ENCODE data around the gene IGFL3.

IGFL3 gene

DNA sequence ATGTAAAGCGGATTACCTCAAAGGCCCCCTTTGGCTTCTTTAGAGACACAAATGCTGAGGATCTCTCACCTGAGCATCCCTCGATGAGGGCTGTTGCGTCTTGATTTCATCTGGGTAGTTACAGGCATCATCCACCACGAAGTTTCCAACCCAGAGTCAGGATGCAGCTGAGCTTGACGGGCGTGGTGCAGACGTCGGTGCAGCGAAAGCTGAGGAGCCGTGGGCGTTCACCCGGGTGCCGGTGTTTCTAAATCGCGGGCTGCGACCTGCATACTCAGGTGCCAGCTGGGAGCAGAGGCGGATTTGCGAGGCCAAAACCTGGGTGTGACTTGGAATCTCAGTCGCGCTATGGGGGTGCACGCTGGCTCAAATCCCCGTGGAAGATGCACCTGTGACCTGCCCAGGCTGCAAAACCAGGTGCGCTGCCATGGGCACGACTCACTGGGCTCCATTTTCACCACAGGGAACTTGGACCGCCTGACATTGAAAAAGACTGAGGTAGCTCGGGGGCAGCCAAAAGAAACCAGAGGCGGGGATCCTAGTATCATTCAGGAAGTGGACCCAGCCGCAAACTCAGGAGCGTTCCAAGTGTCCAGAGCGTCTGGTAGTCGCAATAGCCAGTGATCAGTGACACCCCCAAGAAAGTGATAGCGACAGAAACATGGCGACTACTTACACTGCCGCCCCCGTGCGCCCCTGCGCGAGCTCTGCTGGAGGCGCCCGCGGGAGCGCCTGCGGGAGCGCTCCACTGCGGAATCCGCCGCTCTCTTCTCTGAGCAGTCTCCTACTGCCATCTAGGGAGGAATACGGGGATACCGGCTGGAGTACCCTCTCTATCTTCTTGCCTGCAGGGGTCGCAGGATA is 47.3 kb downstream of the IGFL3 start:
- H3K36me3 ChIP-seq (ENCODE audit: control insufficient read depth, insufficient read depth, low read length): no peaks in the 10 kb centered on the region
- no CpG with 5 or more reads among the region's 50 CpGs for WGBS (ENCODE audit: insufficient coverage, insufficient read length)
- H3K9me3 ChIP-seq (ENCODE audit: control insufficient read depth, insufficient read depth, low read length): no peaks in the 10 kb centered on the region
- no peaks in the 10 kb centered on the region for H3K4me1 ChIP-seq (ENCODE audit: control insufficient read depth, insufficient read depth, low read length)
- H3K27ac ChIP-seq (ENCODE audit: low read length): no peak overlapping the region
- H3K27me3 ChIP-seq (ENCODE audit: control insufficient read depth, insufficient read depth, low read length): peaks cover 2% of the 10 kb centered on the region; the same call in 1 of the 2 replicates
- DNase-seq (ENCODE audit: low read depth, low spot score): peak; percentile 78
- H3K4me3 ChIP-seq (ENCODE audit: low read length): peak overlapping the region; percentile 50; the same call in 1 of the 2 replicates

DNA sequence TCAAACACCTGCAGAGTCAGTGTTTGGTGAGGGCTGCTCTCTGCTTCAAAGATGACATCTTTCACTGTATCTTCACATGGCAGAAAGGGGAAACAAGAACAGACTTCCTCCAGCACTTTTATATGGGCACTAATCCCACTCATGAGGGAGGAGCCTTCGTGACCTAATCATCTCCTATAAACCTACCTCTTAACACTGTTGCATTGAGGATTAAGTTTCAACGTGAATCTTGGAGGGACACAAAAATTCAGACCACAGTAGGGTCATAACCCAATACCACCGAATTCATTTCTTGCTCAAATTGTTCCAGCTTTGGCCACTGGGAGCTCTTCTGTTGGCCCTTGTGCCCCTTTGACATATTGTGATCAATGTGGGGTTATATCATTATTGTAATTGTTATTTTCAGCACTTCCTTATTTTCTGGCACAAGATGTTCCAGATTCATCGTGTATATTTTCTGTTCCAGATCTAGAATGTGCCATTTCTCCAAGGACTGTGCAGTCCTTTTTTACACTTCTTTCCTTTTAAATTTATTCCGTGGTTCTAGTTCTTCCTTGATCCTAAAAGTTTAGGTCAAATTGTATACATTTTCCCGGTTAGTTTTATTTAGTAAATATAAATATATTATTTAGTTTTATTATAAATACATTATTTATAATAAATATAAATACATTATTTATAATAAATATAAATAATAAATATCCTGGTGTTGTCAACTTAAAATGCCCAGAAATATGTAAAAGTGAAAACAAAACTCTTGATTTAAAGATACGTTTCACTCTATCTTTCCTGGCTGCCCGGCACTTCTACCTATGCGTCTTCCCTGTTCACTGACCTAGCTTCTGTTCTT is 48.2 kb downstream of the IGFL3 start:
- H3K36me3 ChIP-seq (ENCODE audit: control insufficient read depth, insufficient read depth, low read length): no peaks in the 10 kb centered on the region
- H3K4me3 ChIP-seq (ENCODE audit: low read length): no peak overlapping the region
- WGBS (ENCODE audit: insufficient coverage, insufficient read length): no CpG with 5 or more reads among the region's 9 CpGs
- no peak overlapping the region for H3K27ac ChIP-seq (ENCODE audit: low read length)
- H3K4me1 ChIP-seq (ENCODE audit: control insufficient read depth, insufficient read depth, low read length): no peaks in the 10 kb centered on the region
- H3K9me3 ChIP-seq (ENCODE audit: control insufficient read depth, insufficient read depth, low read length): no peaks in the 10 kb centered on the region
- DNase-seq (ENCODE audit: low read depth, low spot score): no peak
- peaks cover 2% of the 10 kb centered on the region; the same call in 1 of the 2 replicates for H3K27me3 ChIP-seq (ENCODE audit: control insufficient read depth, insufficient read depth, low read length)

DNA sequence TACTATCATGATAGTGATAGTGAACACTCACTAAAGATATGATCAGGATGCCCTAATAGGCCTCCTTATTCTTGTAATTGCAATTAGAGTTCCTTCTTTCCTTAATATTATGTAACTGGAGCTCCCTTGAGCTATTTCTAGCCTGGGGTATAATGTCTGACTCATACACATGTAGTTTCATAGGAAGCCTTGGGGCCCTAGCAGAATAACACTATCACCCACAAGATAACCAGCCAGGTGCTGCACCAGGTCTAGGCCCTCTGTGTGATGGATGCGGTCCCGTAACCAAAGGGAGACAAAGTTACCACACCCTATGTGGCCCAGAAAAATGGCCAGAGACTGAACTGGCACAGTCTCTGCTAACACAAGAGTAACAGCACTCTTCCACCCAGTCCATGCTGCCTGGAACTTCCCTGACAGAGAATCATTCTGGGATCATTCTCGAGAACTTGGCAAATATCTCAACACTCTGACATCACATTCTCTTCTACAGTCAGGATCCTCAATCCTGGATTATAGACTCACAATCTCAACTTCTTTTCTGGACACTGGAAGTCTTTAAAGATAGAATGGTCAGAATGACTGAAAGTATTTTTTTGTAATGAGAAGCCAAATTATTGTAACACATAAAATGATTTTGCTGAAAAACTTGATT is 51.1 kb downstream of the IGFL3 start:
- Histone ChIP-seq H3K4me1 (ENCODE audit: control insufficient read depth, insufficient read depth, low read length) (no peaks in the 10 kb centered on the region), H3K9me3 (ENCODE audit: control insufficient read depth, insufficient read depth, low read length) (no peaks in the 10 kb centered on the region), H3K4me3 (ENCODE audit: low read length) (no peak overlapping the region), H3K27me3 (ENCODE audit: control insufficient read depth, insufficient read depth, low read length) (peaks cover 2% of the 10 kb centered on the region; the same call in 1 of the 2 replicates), H3K27ac (ENCODE audit: low read length) (no peak overlapping the region), H3K36me3 (ENCODE audit: control insufficient read depth, insufficient read depth, low read length) (no peaks in the 10 kb centered on the region)
- DNase-seq (ENCODE audit: low read depth, low spot score): no peak
- no CpG with 5 or more reads among the region's 3 CpGs for WGBS (ENCODE audit: insufficient coverage, insufficient read length)
